GM18520 (cell line): Measurements from ENCODE around the gene KDM2B.

Source experiments
- ATAC-seq: cut with Tn5 transposase; IDR thresholded peaks from one replicate; pipeline ENCODE4 v1.9.1; 2021; ENCODE audit not compliant: unreplicated experiment

KDM2B gene

DNA sequence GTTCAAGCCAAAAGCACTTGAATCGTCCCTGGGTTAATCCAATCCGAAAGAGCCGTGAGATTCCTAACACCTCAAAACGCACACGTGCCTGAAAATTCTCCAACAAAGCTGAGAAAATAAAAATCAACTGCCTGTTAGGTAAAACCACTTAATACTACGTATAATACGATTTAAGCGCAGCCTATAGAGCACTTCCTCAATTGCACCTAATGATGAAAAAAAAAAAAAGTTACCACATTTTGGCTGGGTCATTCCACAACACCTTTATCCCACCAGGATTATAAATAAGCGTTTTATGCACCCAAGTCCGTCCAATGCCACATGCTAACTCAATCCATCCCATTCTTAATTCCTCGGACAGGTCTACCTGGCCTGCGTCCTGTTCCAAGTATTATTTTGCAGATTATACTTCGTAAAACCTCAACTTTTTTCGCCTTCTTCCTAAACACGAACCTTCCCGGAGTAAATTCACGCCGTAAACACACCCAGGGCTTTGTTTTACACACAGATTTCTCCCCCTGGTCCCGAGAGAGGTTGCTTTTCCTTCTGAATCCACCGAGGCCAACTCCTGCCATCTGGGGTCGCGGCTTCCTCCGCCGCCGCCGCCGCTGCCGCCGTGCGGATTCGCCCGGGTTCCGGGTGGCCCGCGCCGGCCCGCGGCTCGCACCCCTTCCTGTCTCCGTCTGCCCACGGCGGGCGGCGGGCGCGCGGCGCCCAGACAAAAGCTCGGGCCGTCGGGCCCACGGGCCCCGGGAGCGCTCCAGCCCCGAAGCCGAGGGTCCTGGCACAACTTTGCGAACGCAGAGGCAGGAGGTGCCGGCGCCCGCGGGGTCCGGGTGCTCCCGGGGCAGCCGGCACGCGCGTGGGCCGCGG lies 114.7 kb downstream of the KDM2B start:
- ATAC-seq: peak; percentile 3

DNA sequence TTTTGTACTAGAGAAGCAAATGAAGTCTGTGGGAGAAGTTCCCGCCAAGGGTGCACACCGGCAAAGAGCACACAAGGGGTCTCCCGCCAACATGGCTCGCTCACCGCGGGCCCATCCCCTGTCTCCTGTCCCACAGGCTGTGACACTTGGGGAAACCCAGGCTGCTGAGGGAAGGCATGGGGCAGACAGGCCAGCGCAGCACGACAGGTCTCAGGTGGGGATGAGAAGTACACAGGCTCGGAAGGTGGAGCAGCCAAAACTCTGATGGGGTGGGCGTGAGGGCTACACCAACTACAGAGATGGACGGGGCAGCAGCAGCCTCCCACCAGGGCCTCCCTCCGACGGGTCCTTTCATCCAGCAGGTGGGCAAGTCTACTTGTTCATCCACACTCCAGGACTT lies 116.5 kb downstream of the KDM2B start:
- ATAC-seq: no peak

DNA sequence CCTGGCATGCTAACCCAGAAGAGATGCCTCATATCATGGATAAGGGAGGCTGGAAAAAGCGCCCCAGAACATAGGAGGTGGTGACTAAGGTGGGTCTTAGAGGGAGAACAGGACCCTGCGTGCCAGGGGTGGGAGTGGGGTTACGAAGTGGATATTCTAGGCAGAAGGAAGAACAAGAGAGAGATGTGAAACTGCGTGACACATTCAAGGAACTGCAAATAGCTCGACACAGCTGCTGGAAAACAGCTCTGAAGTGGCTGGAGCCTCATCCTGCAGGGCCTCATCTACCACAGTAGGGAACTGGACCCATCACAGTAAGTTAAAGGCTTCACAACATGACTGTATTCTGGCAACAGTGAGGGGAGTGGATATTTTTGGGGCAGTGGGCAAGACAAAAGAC lies 119.8 kb downstream of the KDM2B start:
- no peak for ATAC-seq

DNA sequence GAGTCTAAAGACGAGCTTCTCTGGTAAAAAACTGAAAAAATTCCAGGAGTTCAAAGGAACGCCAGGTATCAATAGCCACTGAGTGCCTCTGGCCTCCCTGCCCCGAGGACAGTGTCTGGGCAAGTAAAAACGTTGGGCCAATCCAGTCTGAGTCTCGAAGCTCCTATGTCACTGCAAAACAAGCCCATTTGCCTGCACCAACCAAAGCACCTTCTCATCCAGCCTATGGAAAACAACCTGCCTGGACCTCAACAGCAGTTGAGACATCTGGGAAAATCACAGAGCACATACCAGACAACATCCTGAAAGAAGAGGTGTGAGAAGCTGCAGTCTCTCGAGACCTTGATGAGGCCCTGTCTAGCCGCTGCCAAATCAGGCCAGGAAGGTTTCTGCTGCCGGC lies 124.3 kb downstream of the KDM2B start:
- no peak for ATAC-seq

- ATAC-seq: no peak
Measured at GRCh38 chr12:121455766-121456420, 124.9 kb downstream of the KDM2B start.

DNA sequence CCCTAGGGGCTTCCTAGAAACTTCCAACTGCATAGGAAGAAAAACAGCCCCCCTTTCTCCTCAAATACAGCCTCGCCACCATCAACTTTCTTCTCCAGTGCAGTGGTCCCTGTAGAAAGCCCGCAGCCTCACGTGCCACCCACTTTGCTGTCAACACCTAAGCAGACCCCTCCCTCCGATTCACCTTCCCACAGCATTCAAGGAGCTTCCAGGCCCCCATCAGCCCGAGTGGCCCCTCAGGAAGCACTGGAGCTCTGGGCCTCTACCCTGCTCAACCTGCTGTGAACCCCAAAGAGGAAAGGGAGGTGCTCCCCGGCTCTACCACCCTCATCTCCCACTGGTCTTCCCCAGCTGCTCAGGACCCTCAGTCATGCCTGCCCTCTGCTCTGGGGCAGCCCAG lies 125.9 kb downstream of the KDM2B start:
- no peak for ATAC-seq

- no peak for ATAC-seq
Measured at GRCh38 chr12:121453629-121454028, 127.2 kb downstream of the KDM2B start.

GRCh38 chr12:121452985-121453360 lies 127.8 kb downstream of the KDM2B start:
- ATAC-seq: no peak

- ATAC-seq: no peak
Measured at GRCh38 chr12:121452340-121452984, 128.4 kb downstream of the KDM2B start.

GRCh38 chr12:121451961-121452339 lies 128.9 kb downstream of the KDM2B start:
- ATAC-seq: no peak

DNA sequence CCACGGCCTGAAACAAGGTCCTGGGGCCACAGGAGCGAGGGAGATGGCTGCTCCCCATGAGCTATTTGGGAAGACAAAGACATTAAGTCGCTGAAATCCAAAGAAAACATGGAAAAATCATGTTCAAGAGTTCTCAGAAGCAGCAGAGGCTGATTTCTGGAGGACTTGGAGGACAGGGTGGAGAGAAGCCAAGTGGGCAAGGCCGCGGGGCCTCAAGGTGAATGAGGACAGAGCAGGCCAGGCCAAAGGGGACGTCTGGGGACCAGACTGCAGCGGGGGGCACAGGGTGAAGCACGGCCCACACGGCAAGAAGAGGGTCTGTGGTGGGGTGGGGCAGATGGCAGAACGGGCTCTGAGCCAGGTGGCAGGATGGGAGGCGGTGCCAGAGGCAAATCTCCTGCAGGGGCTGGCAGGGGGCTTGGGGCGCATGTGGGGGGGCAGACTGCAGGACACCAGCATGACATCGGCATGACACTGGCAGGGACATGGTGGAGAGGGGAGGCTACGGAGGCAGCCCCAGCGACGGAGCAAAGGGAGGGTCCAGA lies 132.0 kb downstream of the KDM2B start:
- ATAC-seq: no peak

- no peak for ATAC-seq
Measured at GRCh38 chr12:121446750-121447149, 134.1 kb downstream of the KDM2B start.

DNA sequence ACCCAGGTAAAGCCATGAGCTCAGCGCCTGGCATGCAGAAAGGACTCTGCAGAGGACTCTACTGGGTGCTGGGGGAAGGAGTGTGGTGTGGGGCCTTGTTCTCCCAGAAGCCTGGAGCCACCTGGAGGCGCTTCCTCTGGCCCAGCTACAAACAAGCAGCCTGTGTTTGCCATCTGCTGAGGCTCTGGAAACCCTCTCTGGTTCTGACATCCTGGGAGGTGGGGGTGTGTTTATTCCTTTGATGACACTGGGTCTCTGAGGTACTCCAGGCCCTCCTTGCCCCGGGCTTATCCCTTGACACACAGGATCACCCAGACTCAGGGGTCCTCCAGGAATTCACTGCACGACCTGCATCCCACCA lies 136.0 kb downstream of the KDM2B start:
- ATAC-seq: no peak

GRCh38 chr12:121443911-121444841 lies 136.6 kb downstream of the KDM2B start:
- no peak for ATAC-seq

GRCh38 chr12:121443193-121443870 lies 137.5 kb downstream of the KDM2B start:
- no peak for ATAC-seq

DNA sequence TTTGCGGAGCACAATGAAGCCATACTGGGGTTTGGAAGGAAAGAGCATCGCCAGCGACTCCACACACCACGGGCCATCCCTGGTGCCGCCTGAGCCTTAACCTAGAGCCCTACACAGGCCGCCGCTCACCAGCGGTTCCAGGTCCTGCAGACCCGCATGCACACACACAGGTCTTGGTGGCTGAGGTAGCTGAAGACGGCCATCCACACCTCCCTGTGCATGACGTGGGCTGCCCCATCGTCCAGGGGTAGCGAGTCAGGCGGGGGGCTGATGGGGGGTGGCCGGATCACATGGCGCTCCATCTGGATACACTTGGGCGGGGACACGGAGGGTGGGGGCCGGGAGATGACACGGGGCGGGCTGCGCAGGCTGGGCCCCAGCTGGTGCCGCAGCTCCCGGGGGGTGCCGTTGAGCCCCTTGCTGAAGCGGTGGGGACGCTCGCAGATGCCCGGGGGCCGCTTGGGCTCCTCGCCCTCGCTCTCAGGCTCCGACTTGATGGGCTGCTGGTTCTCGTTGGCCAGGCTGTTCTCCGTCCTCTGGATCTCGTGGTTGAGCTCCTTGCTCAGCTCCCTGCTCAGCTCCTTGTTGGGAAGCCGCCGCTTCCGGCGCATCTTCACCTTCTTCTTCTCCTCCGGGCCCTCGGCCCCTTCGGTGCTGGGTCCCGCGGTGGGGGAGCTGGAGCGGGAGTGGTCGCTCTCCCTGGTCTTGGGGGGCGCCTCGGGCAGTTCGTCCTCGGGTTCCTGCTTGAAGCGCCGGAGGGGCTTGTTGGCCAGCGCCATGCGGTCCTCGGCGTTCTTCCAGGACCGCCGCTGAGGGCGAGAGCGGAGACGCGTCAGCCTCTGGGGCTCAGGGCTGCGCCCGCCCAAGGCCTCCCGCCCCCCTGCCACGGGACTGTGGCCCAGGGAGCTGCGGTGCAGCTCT lies 138.5 kb downstream of the KDM2B start:
- ATAC-seq: no peak

- no peak for ATAC-seq
Measured at GRCh38 chr12:121441555-121441954, 139.3 kb downstream of the KDM2B start.

DNA sequence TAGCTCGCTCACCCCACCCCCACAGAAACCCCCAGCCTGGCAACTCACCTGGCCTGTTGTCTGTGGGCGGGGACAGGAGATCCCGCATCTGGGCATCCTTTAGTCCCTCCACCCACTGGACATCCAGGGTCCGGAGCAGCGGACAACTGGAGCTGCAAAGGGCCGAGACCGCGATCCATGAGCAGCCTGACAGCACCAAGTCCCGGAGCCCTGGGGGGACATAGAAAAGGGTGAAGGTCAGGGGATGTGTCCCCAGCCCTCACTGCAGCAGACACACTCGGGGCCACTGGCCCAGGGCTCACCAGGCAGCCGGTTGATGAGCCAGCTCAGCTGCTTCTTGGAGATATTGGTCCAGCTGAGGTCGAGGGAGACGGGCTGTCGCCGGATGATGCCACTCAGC lies 140.1 kb downstream of the KDM2B start:
- ATAC-seq: no peak

DNA sequence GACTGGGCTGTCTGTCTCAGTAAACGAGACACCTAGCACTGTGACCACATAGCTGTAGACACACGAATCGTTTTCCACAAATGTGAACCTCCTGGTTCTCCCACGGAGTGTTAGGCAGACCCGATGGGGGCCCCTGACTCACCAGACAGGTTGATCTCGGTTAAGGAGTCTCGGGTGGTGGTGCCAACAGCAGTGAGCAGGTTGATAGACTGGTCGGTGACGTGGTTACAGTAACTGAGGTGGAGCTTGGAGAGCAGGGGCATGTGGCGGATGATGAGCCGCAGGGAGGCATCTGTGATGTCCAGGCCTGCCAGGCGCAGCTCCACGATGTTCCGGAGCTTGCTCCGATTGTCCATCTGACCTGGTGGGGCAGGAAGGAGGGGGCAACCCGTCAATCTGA lies 141.1 kb downstream of the KDM2B start:
- no peak for ATAC-seq
